ENCODE results near the gene PACSIN3. TPM values are rescaled to one million over a fixed set of nuclear protein-coding genes. Genes with fewer than 3 reads are reported as not detected.

Gene PACSIN3
- total and polyA plus RNA-seq, 12 donors = 146 to 335 (median 248) TPM

GRCh38 chr11:47186700-47187695 lies 764 bp upstream of the PACSIN3 start:
- Histone ChIP-seq H3K9me3 (no peaks in the 10 kb centered on the region), H3K27ac (peak overlapping the region; percentile 89 to 100 (median 96)), H3K4me1 (peaks cover 9 to 70% (median 48%) of the 10 kb centered on the region in 9 donors), H3K27me3 (peaks cover 0 to 50% (median 0%) of the 10 kb centered on the region in 7 donors), H3K4me3 (peak overlapping the region; percentile 21 to 85 (median 72)), H3K36me3 (no peaks in the 10 kb centered on the region)
- 1% methylated on average over 63 of the region's 63 CpGs for WGBS, 2 donors
- intact Hi-C loops (cut with DNase I) = loop anchor here in 8 of 10 donors (1.0 to 10.0 kb wide), 6 partner anchors 27 to 168 kb away; partner anchors contain the start of genes DDB2 (in 6 of the 8) and MYBPC3 (in 3 of the 8)
- peak; percentile 70 to 85 for DNase-seq
- peak; percentile 38 to 60 (median 48) for ATAC-seq
- peak in 2 of 9 donors; percentile 10 to 28 for TF ChIP-seq CTCF (IDR thresholded peaks at IDR 0.05)

- intact Hi-C loops (cut with DNase I) = loop anchor here in 7 of 10 donors (1.0 to 10.0 kb wide), 6 partner anchors 29 to 169 kb away; partner anchors contain the start of genes DDB2 (in 5 of the 7) and MYBPC3 (in 3 of the 7)
- H3K27me3 ChIP-seq = peaks cover 0 to 50% (median 0%) of the 10 kb centered on the region in 7 donors
- no peak for TF ChIP-seq CTCF (IDR thresholded peaks at IDR 0.05)
- DNase-seq = peak; percentile 75 to 86
- H3K9me3 ChIP-seq = no peaks in the 10 kb centered on the region
- H3K4me3 ChIP-seq = peak overlapping the region; percentile 63 to 85 (median 72)
- H3K27ac ChIP-seq = peak overlapping the region; percentile 89 to 100 (median 96)
- H3K36me3 ChIP-seq = peaks cover 0 to 11% (median 0%) of the 10 kb centered on the region in 9 donors
- ATAC-seq = peak; percentile 23 to 76 (median 50)
- peaks cover 9 to 83% (median 55%) of the 10 kb centered on the region in 9 donors for H3K4me1 ChIP-seq
- 3 to 6% methylated on average over 49 to 50 of the region's 50 CpGs for WGBS, 2 donors
Observed at GRCh38 chr11:47185305-47186075, 744 bp downstream of the PACSIN3 start.

- ATAC-seq = peak in 5 of 8 donors; percentile 4 to 15 (median 5)
- peak in 1 of 2 donors; percentile 45 for DNase-seq
- Histone ChIP-seq H3K4me3 (peak overlapping the region; percentile 63 to 85 (median 72)), H3K36me3 (peaks cover 0 to 17% (median 0%) of the 10 kb centered on the region in 9 donors), H3K9me3 (no peaks in the 10 kb centered on the region), H3K27me3 (peaks cover 0 to 50% (median 0%) of the 10 kb centered on the region in 7 donors), H3K27ac (peak overlapping the region; percentile 89 to 100 (median 96)), H3K4me1 (peaks cover 9 to 89% (median 62%) of the 10 kb centered on the region in 9 donors)
- no peak for TF ChIP-seq CTCF (IDR thresholded peaks at IDR 0.05)
- WGBS, 2 donors = 28 to 33% methylated on average over 13 of the region's 13 CpGs
- intact Hi-C loops (cut with DNase I) = loop anchor here in 5 of 10 donors (5.0 to 10.0 kb wide), 3 partner anchors 50 to 170 kb away; partner anchors contain the start of gene MYBPC3 (in 4 of the 5)
Observed at GRCh38 chr11:47184711-47185304, 1.4 kb downstream of the PACSIN3 start.

Measured in heart right ventricle (tissue), 16 donors.